Trophoblast cell (in vitro differentiated cells and primary cell): ENCODE measurements around the gene SDK2.

Experiments
- DNase-seq, 2 donors: peaks; one replicate each; pipeline ENCODE4 v3.0.0-alpha.2; 2016
- H2AFZ ChIP-seq: 2 replicates; pipeline ENCODE4 v1.6.1; 2013; ENCODE audit warnings: low read length, moderate library complexity, mild to moderate bottlenecking; ENCODE audit not compliant: insufficient read depth, poor library complexity
- H2AK5ac ChIP-seq: 2 replicates; pipeline ENCODE4 v1.6.1; 2013; ENCODE audit warnings: mild to moderate bottlenecking, low read length
- H2BK120ac ChIP-seq: 2 replicates; pipeline ENCODE4 v1.6.1; 2013; ENCODE audit warnings: low read length, mild to moderate bottlenecking, moderate library complexity; ENCODE audit not compliant: insufficient read depth, poor library complexity
- H2BK12ac ChIP-seq: 2 replicates; pipeline ENCODE4 v1.6.1; 2013; ENCODE audit warnings: mild to moderate bottlenecking, low read length, moderate library complexity
- H2BK5ac ChIP-seq: 2 replicates; pipeline ENCODE4 v1.6.1; 2013; ENCODE audit warnings: low read length, low read depth, moderate library complexity, mild to moderate bottlenecking; ENCODE audit not compliant: poor library complexity
- H3K14ac ChIP-seq: 2 replicates; pipeline ENCODE4 v1.6.1; 2013; ENCODE audit warnings: mild to moderate bottlenecking, low read length
- H3K18ac ChIP-seq: 2 replicates; pipeline ENCODE4 v1.6.1; 2013; ENCODE audit warnings: mild to moderate bottlenecking, low read length
- H3K23ac ChIP-seq: 2 replicates; pipeline ENCODE4 v1.6.1; 2013; ENCODE audit warnings: low read length
- H3K27ac ChIP-seq: 2 replicates; pipeline ENCODE4 v1.5.1; 2013; ENCODE audit warnings: low read depth, mild to moderate bottlenecking, inconsistent platforms, low read length, moderate library complexity
- H3K27me3 ChIP-seq: 2 replicates; pipeline ENCODE4 v1.6.1; 2013; ENCODE audit warnings: inconsistent platforms, mild to moderate bottlenecking, low read length, moderate library complexity; ENCODE audit not compliant: insufficient read depth
- H3K36me3 ChIP-seq, 2 experiments: 1 replicate in 1 of 2; 2 replicates in 1 of 2; pipeline ENCODE4 v1.6.1; 2013; ENCODE audit warnings: low read length in 2 of 2, mild to moderate bottlenecking in 2 of 2, moderate library complexity in 1 of 2; ENCODE audit not compliant: insufficient read depth in 2 of 2, control insufficient read depth in 1 of 2
- H3K4ac ChIP-seq: 2 replicates; pipeline ENCODE4 v1.6.1; 2013; ENCODE audit warnings: low read depth, mild to moderate bottlenecking, low read length, moderate library complexity
- H3K4me1 ChIP-seq, 2 experiments: 1 replicate in 1 of 2; 2 replicates in 1 of 2; pipeline ENCODE4 v1.6.1; 2013; ENCODE audit warnings: low read length in 2 of 2, mild to moderate bottlenecking in 2 of 2, moderate library complexity in 1 of 2; ENCODE audit not compliant: insufficient read depth in 2 of 2, control insufficient read depth in 1 of 2
- H3K4me2 ChIP-seq: 2 replicates; pipeline ENCODE4 v1.6.1; 2013; ENCODE audit warnings: inconsistent platforms, mild to moderate bottlenecking, low read length, moderate library complexity
- H3K4me3 ChIP-seq: 2 replicates; pipeline ENCODE4 v1.5.1; 2013; ENCODE audit warnings: mild to moderate bottlenecking, low read depth, low read length, inconsistent platforms
- H3K79me1 ChIP-seq: one replicate; pipeline ENCODE4 v1.6.1; 2013; ENCODE audit warnings: low read length
- H3K79me2 ChIP-seq: 2 replicates; pipeline ENCODE4 v1.6.1; 2013; ENCODE audit warnings: low read length, mild to moderate bottlenecking; ENCODE audit not compliant: control insufficient read depth, insufficient read depth, poor library complexity
- H3K9ac ChIP-seq: 2 replicates; pipeline ENCODE4 v1.6.1; 2013; ENCODE audit warnings: mild to moderate bottlenecking, low read length
- H3K9me3 ChIP-seq: 2 replicates; pipeline ENCODE4 v1.6.1; 2013; ENCODE audit warnings: low read depth, mild to moderate bottlenecking, control low read depth, inconsistent platforms, low read length; ENCODE audit not compliant: insufficient read depth
- H4K12ac ChIP-seq: 2 replicates; pipeline ENCODE4 v1.6.1; 2013; ENCODE audit warnings: low read depth, mild to moderate bottlenecking, low read length, moderate library complexity
- H4K8ac ChIP-seq: 2 replicates; pipeline ENCODE4 v1.6.1; 2013; ENCODE audit warnings: low read depth, mild to moderate bottlenecking, low read length, moderate library complexity
- H4K91ac ChIP-seq: one replicate; pipeline ENCODE4 v1.6.1; 2013; ENCODE audit warnings: low read depth, mild to moderate bottlenecking, low read length, moderate library complexity
- WGBS: extraction: QIAGEN DNeasy Blood & Tissue Kit; methylation state at CpG from one replicate; pipeline ENCODE4 v1.1.7; 2013; ENCODE audit warnings: missing lambda C conversion rate; ENCODE audit not compliant: insufficient read length, insufficient coverage; ENCODE audit errors: extremely low coverage; 5-methylcytosine and 5-hydroxymethylcytosine counted together

SDK2 gene

DNA sequence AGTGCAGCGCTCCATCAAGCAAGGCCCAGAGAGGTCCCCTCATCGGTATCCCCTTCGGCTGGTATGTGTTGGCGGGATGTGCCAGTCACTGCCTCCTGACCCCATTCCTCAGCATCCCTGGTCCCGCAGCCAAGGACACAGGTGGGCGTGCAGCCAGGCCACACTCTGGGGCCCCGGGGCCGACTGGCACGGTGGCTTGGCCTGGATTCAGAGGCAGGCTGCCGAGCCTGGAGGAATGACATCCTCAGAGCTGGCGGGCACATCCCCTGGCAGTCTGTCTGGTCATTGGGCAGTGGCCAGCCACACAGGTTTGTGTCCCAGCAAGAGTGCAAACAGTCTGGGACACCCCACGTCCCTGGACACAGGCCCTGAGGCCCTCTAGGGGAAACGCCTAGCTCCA, 111.1 kb downstream of the SDK2 start:
- no peak overlapping the region for H4K8ac ChIP-seq
- no peak overlapping the region for H2BK12ac ChIP-seq
- no peak overlapping the region for H2BK120ac ChIP-seq
- H3K36me3 ChIP-seq, result no peaks in the 10 kb centered on the region
- no peaks in the 10 kb centered on the region for H3K27me3 ChIP-seq
- no peak overlapping the region for H2AFZ ChIP-seq
- H3K4me3 ChIP-seq, result no peak overlapping the region
- peaks cover 0 to 2% of the 10 kb centered on the region in 2 experiments for H3K4me1 ChIP-seq
- H3K14ac ChIP-seq, result no peak overlapping the region
- no peak for DNase-seq
- H3K79me2 ChIP-seq, result no peaks in the 10 kb centered on the region
- H2BK5ac ChIP-seq, result no peak overlapping the region
- H3K4me2 ChIP-seq, result no peak overlapping the region
- H3K18ac ChIP-seq, result no peak overlapping the region
- no CpG with 5 or more reads among the region's 13 CpGs for WGBS
- H4K12ac ChIP-seq, result no peak overlapping the region
- H2AK5ac ChIP-seq, result no peak overlapping the region
- H3K9ac ChIP-seq, result no peak overlapping the region
- H3K27ac ChIP-seq, result no peak overlapping the region
- no peaks in the 10 kb centered on the region for H3K9me3 ChIP-seq
- no peak overlapping the region for H3K4ac ChIP-seq
- no peak overlapping the region for H4K91ac ChIP-seq
- H3K79me1 ChIP-seq, result no peaks in the 10 kb centered on the region
- no peak overlapping the region for H3K23ac ChIP-seq

- Histone ChIP-seq H2BK5ac (no peak overlapping the region), H3K23ac (no peak overlapping the region), H2BK12ac (no peak overlapping the region), H3K4me3 (no peak overlapping the region), H4K91ac (no peak overlapping the region), H3K4me2 (no peak overlapping the region), H3K27me3 (no peaks in the 10 kb centered on the region), H2AK5ac (no peak overlapping the region), H3K14ac (no peak overlapping the region), H2AFZ (no peak overlapping the region), H4K12ac (no peak overlapping the region), H3K4ac (no peak overlapping the region), H4K8ac (no peak overlapping the region), H3K4me1 (peaks cover 0 to 2% of the 10 kb centered on the region in 2 experiments), H3K18ac (no peak overlapping the region), H3K9ac (no peak overlapping the region), H3K27ac (no peak overlapping the region), H3K36me3 (no peaks in the 10 kb centered on the region), H2BK120ac (no peak overlapping the region), H3K79me1 (no peaks in the 10 kb centered on the region), H3K9me3 (no peaks in the 10 kb centered on the region), H3K79me2 (no peaks in the 10 kb centered on the region)
- no peak for DNase-seq
- WGBS, result no CpG with 5 or more reads among the region's 9 CpGs
Observed at GRCh38 chr17:73532421-73532901, 111.8 kb downstream of the SDK2 start.

- Histone ChIP-seq H3K18ac (no peak overlapping the region), H3K36me3 (no peaks in the 10 kb centered on the region), H2AFZ (no peak overlapping the region), H2BK5ac (no peak overlapping the region), H4K12ac (no peak overlapping the region), H3K9me3 (peaks cover 2% of the 10 kb centered on the region), H3K27me3 (no peaks in the 10 kb centered on the region), H3K79me2 (no peaks in the 10 kb centered on the region), H3K4me3 (no peak overlapping the region), H3K14ac (no peak overlapping the region), H3K4ac (no peak overlapping the region), H4K8ac (no peak overlapping the region), H3K23ac (no peak overlapping the region), H3K9ac (no peak overlapping the region), H2BK12ac (no peak overlapping the region), H3K4me2 (no peak overlapping the region), H2BK120ac (no peak overlapping the region), H2AK5ac (no peak overlapping the region), H3K79me1 (no peaks in the 10 kb centered on the region), H4K91ac (no peak overlapping the region), H3K4me1 (peaks cover 0 to 2% of the 10 kb centered on the region in 2 experiments), H3K27ac (no peak overlapping the region)
- WGBS, result no CpG with 5 or more reads among the region's 5 CpGs
- no peak for DNase-seq
Observed at GRCh38 chr17:73531158-73531557, 113.1 kb downstream of the SDK2 start.

DNA sequence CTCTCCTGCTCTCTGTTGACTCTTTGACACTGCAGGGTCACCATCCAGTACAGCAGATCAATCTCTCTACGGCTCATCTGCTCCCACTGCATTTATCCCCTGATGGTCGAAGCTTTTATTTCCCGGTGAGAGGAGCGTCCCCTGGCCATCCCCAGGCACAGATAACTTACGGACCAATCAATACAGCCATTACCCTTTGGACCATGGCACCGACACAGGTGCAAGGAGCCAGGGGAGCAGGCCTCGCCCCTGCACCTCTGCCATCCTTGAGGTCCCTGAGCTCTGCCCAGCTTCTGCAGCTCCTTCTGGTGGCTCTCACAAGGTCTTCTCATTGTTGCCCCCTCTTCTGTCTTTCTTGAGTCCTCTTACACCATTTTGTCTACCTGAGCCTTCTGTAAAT, 115.6 kb downstream of the SDK2 start:
- Histone ChIP-seq H2AFZ (no peak overlapping the region), H3K23ac (no peak overlapping the region), H3K9me3 (peaks cover 3% of the 10 kb centered on the region), H3K27me3 (no peaks in the 10 kb centered on the region), H4K91ac (no peak overlapping the region), H3K79me1 (no peaks in the 10 kb centered on the region), H3K4me3 (no peak overlapping the region), H2AK5ac (no peak overlapping the region), H3K27ac (no peak overlapping the region), H3K18ac (no peak overlapping the region), H2BK120ac (no peak overlapping the region), H3K9ac (no peak overlapping the region), H3K4me1 (peaks cover 0 to 2% of the 10 kb centered on the region in 2 experiments), H3K4ac (no peak overlapping the region), H4K8ac (no peak overlapping the region), H4K12ac (no peak overlapping the region), H3K14ac (no peak overlapping the region), H2BK12ac (no peak overlapping the region), H3K4me2 (no peak overlapping the region), H3K36me3 (no peaks in the 10 kb centered on the region), H3K79me2 (no peaks in the 10 kb centered on the region), H2BK5ac (no peak overlapping the region)
- no peak for DNase-seq
- no CpG with 5 or more reads among the region's 7 CpGs for WGBS
